HEK293 (cell line): ENCODE results near the gene GPX4.

Source experiments
- CTCF ChIA-PET: fragments of 350-600 bp; formaldehyde crosslinking; extraction: SDS; loops from one replicate; lab custom pipeline; 2021; ENCODE audit warnings: antibody characterized with exemption; lab: Yijun Ruan, JAX
- POLR2A ChIA-PET: fragments of 300-600 bp; formaldehyde crosslinking; extraction: SDS; loops from one replicate; lab custom pipeline; 2020; ENCODE audit warnings: antibody characterized with exemption, inconsistent platforms; lab: Yijun Ruan, JAX
- H3K27ac ChIP-seq: fragments of 200-500 bp; sonication (Bioruptor generic); 2 replicates; pipeline ENCODE4 v1.5.1; 2014; ENCODE audit warnings: low read depth, low read length, control low read depth, inconsistent platforms; ENCODE audit errors: extremely low read depth
- H3K36me3 ChIP-seq, 2 experiments: fragments of 200-500 bp in 1 of 2; sonication (Bioruptor generic) in 1 of 2; 1 replicate in 1 of 2; 2 replicates in 1 of 2; pipeline ENCODE4 v1.5.1; 2014 to 2017; ENCODE audit warnings: inconsistent platforms in 2 of 2, low read length in 2 of 2; ENCODE audit not compliant: control insufficient read depth in 2 of 2, insufficient read depth in 1 of 2
- H3K4me1 ChIP-seq: fragments of 200-500 bp; sonication (Bioruptor generic); 2 replicates; pipeline ENCODE4 v1.5.1; 2014; ENCODE audit warnings: mild to moderate bottlenecking, low read length, inconsistent platforms; ENCODE audit not compliant: control insufficient read depth, insufficient read depth
- H3K4me3 ChIP-seq: 2 replicates; pipeline ENCODE4 v1.5.1; 2011; ENCODE audit warnings: low read depth, mild to moderate bottlenecking, control low read depth, low read length, moderate library complexity
- H3K9me3 ChIP-seq: fragments of 200-500 bp; sonication (Bioruptor generic); 2 replicates; pipeline ENCODE4 v1.5.1; 2014; ENCODE audit warnings: low read depth, low read length, inconsistent platforms; ENCODE audit not compliant: control insufficient read depth, insufficient read depth
- EGR2 ChIP-seq: fragments of 450-650 bp; formaldehyde crosslinking; IDR thresholded peaks from 2 replicates; pipeline ENCODE4 v1.5.1; 2016; ENCODE audit warnings: low read depth, missing biosample characterization, missing genetic modification characterization
- KLF8 ChIP-seq: fragments of 450-650 bp; formaldehyde crosslinking; IDR thresholded peaks from 2 replicates; pipeline ENCODE4 v1.5.1; 2016; ENCODE audit warnings: missing biosample characterization, missing genetic modification characterization
- SCRT1 ChIP-seq: fragments of 450-650 bp; formaldehyde crosslinking; IDR thresholded peaks from 2 replicates; pipeline ENCODE4 v1.5.1; 2016; ENCODE audit warnings: missing biosample characterization, missing genetic modification characterization, borderline replicate concordance
- SP2 ChIP-seq: fragments of 450-650 bp; formaldehyde crosslinking; IDR thresholded peaks from 2 replicates; pipeline ENCODE4 v1.5.1; 2016; ENCODE audit warnings: missing biosample characterization, missing genetic modification characterization
- SP7 ChIP-seq: fragments of 450-650 bp; formaldehyde crosslinking; IDR thresholded peaks from 2 replicates; pipeline ENCODE4 v1.5.1; 2016; ENCODE audit warnings: missing biosample characterization, missing genetic modification characterization
- YY2 ChIP-seq: fragments of 450-650 bp; formaldehyde crosslinking; IDR thresholded peaks from 2 replicates; pipeline ENCODE4 v1.5.1; 2016; ENCODE audit warnings: missing biosample characterization, missing genetic modification characterization
- ZEB2 ChIP-seq: fragments of 450-650 bp; formaldehyde crosslinking; IDR thresholded peaks from 2 replicates; pipeline ENCODE4 v1.5.1; 2016; ENCODE audit warnings: missing biosample characterization, missing genetic modification characterization
- ZFP37 ChIP-seq: fragments of 450-650 bp; formaldehyde crosslinking; IDR thresholded peaks from 2 replicates; pipeline ENCODE4 v1.5.1; 2016; ENCODE audit warnings: missing biosample characterization, missing genetic modification characterization
- ZNF132 ChIP-seq: fragments of 450-650 bp; formaldehyde crosslinking; IDR thresholded peaks from 2 replicates; pipeline ENCODE4 v1.5.1; 2017; ENCODE audit warnings: missing biosample characterization, missing genetic modification characterization, borderline replicate concordance
- ZNF157 ChIP-seq: fragments of 450-650 bp; formaldehyde crosslinking; IDR thresholded peaks from 2 replicates; pipeline ENCODE4 v1.5.1; 2016; ENCODE audit warnings: missing biosample characterization, missing genetic modification characterization
- ZNF175 ChIP-seq: fragments of 450-650 bp; formaldehyde crosslinking; IDR thresholded peaks from 2 replicates; pipeline ENCODE4 v1.5.1; 2016; ENCODE audit warnings: missing biosample characterization, missing genetic modification characterization
- ZNF416 ChIP-seq: fragments of 450-650 bp; formaldehyde crosslinking; IDR thresholded peaks from 2 replicates; pipeline ENCODE4 v1.5.1; 2016; ENCODE audit warnings: missing biosample characterization, missing genetic modification characterization
- ZNF48 ChIP-seq: fragments of 450-650 bp; formaldehyde crosslinking; IDR thresholded peaks from 2 replicates; pipeline ENCODE4 v1.5.1; 2016; ENCODE audit warnings: missing biosample characterization, missing genetic modification characterization
- ZNF501 ChIP-seq: fragments of 450-650 bp; formaldehyde crosslinking; IDR thresholded peaks from 2 replicates; pipeline ENCODE4 v1.5.1; 2016; ENCODE audit warnings: missing biosample characterization, missing genetic modification characterization
- ZNF558 ChIP-seq: fragments of 450-650 bp; formaldehyde crosslinking; IDR thresholded peaks from 2 replicates; pipeline ENCODE4 v1.5.1; 2016; ENCODE audit warnings: missing biosample characterization, missing genetic modification characterization
- ZNF571 ChIP-seq: fragments of 450-650 bp; formaldehyde crosslinking; IDR thresholded peaks from 2 replicates; pipeline ENCODE4 v1.5.0; 2017; ENCODE audit warnings: missing biosample characterization, missing genetic modification characterization
- ZNF76 ChIP-seq: fragments of 450-650 bp; formaldehyde crosslinking; IDR thresholded peaks from 2 replicates; pipeline ENCODE4; 2016; ENCODE audit warnings: low read depth, missing biosample characterization, missing genetic modification characterization, borderline replicate concordance
- ZNF768 ChIP-seq: fragments of 450-650 bp; formaldehyde crosslinking; IDR thresholded peaks from 2 replicates; pipeline ENCODE4 v1.5.1; 2018; ENCODE audit warnings: missing biosample characterization, mild to moderate bottlenecking, missing genetic modification characterization
- TF ChIP-seq, protein P1 (sequence below): fragments of 450-650 bp; formaldehyde crosslinking; IDR thresholded peaks from 2 replicates; pipeline ENCODE4 v1.5.1; 2016; ENCODE audit warnings: missing biosample characterization, missing genetic modification characterization, low read depth
- TF ChIP-seq, protein P2 (sequence below): fragments of 450-650 bp; formaldehyde crosslinking; optimal IDR thresholded peaks from 2 replicates; pipeline ENCODE3; 2016; ENCODE audit warnings: missing biosample characterization, mild to moderate bottlenecking, missing genetic modification characterization
- TF ChIP-seq, protein P3 (sequence below): fragments of 450-650 bp; formaldehyde crosslinking; IDR thresholded peaks from 2 replicates; pipeline ENCODE4 v1.5.1; 2016; ENCODE audit warnings: missing biosample characterization, missing genetic modification characterization

The GPX4 gene

DNA sequence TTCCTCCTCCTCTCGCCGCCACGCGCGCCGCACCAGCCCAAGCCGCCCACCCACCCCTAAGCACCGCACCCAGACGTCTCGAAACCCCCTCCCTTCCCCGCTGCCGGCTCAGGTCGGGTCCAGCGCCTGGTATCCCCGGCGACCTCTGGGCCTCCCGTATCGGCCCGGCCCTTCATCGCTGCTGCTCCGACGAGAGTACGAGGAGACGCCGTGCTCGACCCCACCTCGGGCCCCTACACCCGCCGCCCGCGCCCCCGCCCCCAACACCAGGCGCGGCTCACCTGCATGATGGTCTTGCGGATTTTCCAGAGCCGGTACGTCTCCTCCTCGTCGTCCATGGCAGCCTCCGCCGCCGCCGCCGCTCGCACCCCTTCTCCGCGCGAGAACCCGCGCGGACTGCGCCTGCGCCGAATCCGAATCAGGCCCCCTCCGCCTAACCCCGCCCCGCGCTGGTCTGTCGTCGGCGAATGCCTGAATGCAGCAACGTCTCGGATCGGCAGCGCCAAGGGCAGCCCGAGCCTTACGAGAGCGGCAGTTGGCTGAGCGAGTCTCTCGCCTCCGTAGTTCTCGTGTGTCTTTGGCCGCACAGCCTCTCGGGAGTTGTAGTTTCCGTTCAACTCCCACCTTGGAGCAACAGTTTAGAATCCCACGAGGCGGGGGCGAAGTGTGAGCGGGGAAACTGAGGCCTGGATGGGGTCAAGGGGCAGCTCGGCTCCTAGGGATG, 8.7 kb upstream of the GPX4 start, which contains the start of gene POLR2E (continued):
- TF ChIP-seq, protein P1, sequence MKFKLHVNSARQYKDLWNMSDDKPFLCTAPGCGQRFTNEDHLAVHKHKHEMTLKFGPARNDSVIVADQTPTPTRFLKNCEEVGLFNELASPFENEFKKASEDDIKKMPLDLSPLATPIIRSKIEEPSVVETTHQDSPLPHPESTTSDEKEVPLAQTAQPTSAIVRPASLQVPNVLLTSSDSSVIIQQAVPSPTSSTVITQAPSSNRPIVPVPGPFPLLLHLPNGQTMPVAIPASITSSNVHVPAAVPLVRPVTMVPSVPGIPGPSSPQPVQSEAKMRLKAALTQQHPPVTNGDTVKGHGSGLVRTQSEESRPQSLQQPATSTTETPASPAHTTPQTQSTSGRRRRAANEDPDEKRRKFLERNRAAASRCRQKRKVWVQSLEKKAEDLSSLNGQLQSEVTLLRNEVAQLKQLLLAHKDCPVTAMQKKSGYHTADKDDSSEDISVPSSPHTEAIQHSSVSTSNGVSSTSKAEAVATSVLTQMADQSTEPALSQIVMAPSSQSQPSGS (tag by site-specific recombination), result no peak
- peak; percentile 68; the same call in 1 of the 2 replicates for TF ChIP-seq ZEB2 (tag by site-specific recombination)
- TF ChIP-seq ZNF132, result no peak
- no peak for TF ChIP-seq ZNF157
- peak; percentile 64; the same call in 1 of the 2 replicates for TF ChIP-seq SP7
- peak; percentile 49; the same call in 1 of the 2 replicates for TF ChIP-seq KLF8
- TF ChIP-seq ZNF501 (tag by site-specific recombination), result peak; percentile 47; the same call in 1 of the 2 replicates
- TF ChIP-seq ZNF571 (tag by site-specific recombination), result no peak
- TF ChIP-seq ZFP37 (tag by site-specific recombination), result no peak
- TF ChIP-seq SP2, result peak; percentile 78
- no peak for TF ChIP-seq ZNF416 (tag by site-specific recombination)
- TF ChIP-seq ZNF76, result peak; percentile 91

DNA sequence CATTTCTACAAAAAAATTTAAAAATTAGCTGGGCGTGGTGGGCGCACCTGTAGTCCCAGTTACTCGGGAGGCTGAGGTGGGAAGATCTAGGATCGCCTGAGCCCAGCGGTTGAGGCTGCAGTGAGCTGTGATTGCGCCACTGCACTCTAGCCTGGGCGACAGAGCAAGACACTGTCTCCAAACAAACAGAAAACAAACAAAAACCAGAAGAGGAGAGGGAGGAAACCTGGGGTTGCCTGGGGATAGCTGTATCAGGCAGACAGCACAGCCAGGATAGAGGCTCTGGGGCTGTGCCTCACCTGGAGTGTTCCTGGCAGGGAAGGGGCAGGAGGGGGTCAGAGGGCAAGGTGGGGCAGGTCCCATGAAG, 6.0 kb upstream of the GPX4 start:
- POLR2A ChIA-PET, result no interaction called here
- no peaks in the 10 kb centered on the region for H3K9me3 ChIP-seq
- no peak overlapping the region for H3K27ac ChIP-seq
- H3K4me1 ChIP-seq, result peaks cover 4% of the 10 kb centered on the region; the same call in 1 of the 2 replicates
- peaks cover 8 to 14% of the 10 kb centered on the region in 2 experiments; a peak in 2 of 3 replicates for H3K36me3 ChIP-seq
- CTCF ChIA-PET, result interaction anchor here (0.5 to 1.2 kb wide), 4 partner anchors 97 to 510 kb away, joined by 3 to 6 read pairs (median 3); no protein-coding TSS in a partner anchor
- TF ChIP-seq, protein P2, sequence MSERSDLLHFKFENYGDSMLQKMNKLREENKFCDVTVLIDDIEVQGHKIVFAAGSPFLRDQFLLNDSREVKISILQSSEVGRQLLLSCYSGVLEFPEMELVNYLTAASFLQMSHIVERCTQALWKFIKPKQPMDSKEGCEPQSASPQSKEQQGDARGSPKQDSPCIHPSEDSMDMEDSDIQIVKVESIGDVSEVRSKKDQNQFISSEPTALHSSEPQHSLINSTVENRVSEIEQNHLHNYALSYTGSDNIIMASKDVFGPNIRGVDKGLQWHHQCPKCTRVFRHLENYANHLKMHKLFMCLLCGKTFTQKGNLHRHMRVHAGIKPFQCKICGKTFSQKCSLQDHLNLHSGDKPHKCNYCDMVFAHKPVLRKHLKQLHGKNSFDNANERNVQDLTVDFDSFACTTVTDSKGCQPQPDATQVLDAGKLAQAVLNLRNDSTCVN (tag by site-specific recombination), result no peak
- TF ChIP-seq SCRT1 (tag by site-specific recombination) (no peak), ZNF48 (tag by site-specific recombination) (no peak), ZNF558 (tag by site-specific recombination) (no peak), ZNF175 (no peak), YY2 (no peak), ZNF416 (tag by site-specific recombination) (no peak)
- H3K4me3 ChIP-seq, result no peak overlapping the region

DNA sequence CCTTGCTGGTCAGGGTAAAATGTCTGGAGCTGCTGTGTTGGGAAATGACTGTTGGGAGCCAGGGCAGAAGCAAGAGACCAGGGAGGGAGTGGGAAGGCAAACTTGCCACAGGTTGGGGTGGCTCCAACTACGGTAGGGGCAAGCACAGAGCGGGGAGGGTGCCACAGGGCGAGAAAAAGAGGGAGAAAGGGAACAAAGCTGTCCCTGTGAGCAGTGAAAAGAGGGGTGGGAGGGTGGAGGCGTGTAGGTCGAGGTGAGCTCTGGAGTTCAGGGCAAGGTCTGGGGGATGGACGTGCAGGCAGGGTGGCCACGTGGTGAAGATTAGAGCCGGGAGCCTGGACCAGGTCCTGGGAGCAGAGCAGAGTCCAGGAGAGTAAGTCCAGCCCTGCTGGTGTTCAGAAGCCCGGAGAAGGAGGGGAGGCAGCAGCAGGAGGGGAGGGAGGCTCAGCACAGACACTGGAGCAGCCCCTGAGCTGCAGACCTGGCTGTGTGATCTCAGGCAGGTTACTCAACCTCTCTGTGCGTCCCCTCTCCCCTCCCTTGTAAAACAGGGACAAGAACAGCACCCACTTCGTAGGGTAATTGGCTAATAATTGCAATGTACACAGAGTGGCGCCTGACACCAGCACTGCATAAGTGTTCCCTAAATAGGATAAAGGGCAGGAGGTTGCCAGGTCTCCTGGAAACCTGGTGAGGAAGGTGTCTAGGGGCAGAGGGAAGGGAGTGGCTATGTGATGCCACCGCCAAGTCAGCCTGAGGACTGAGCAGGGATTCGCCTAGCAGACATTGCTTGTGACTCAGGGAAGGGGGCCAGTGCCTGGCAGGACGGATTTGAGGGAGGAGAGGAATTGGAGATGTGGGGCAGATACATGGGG, 5.4 kb upstream of the GPX4 start:
- ChIA-PET CTCF (interaction anchor here (0.5 to 1.2 kb wide), 4 partner anchors 97 to 511 kb away, joined by 3 to 6 read pairs (median 4); no protein-coding TSS in a partner anchor), POLR2A (no interaction called here)
- H3K36me3 ChIP-seq, result peaks cover 2 to 8% of the 10 kb centered on the region in 2 experiments; a peak in 2 of 3 replicates
- no peak overlapping the region for H3K27ac ChIP-seq
- H3K4me1 ChIP-seq, result peaks cover 4% of the 10 kb centered on the region; the same call in 1 of the 2 replicates
- TF ChIP-seq EGR2 (peak; percentile 17; the same call in 1 of the 2 replicates), ZNF768 (tag by site-specific recombination) (peak; percentile 73; the same call in 1 of the 2 replicates)
- TF ChIP-seq, protein P3, sequence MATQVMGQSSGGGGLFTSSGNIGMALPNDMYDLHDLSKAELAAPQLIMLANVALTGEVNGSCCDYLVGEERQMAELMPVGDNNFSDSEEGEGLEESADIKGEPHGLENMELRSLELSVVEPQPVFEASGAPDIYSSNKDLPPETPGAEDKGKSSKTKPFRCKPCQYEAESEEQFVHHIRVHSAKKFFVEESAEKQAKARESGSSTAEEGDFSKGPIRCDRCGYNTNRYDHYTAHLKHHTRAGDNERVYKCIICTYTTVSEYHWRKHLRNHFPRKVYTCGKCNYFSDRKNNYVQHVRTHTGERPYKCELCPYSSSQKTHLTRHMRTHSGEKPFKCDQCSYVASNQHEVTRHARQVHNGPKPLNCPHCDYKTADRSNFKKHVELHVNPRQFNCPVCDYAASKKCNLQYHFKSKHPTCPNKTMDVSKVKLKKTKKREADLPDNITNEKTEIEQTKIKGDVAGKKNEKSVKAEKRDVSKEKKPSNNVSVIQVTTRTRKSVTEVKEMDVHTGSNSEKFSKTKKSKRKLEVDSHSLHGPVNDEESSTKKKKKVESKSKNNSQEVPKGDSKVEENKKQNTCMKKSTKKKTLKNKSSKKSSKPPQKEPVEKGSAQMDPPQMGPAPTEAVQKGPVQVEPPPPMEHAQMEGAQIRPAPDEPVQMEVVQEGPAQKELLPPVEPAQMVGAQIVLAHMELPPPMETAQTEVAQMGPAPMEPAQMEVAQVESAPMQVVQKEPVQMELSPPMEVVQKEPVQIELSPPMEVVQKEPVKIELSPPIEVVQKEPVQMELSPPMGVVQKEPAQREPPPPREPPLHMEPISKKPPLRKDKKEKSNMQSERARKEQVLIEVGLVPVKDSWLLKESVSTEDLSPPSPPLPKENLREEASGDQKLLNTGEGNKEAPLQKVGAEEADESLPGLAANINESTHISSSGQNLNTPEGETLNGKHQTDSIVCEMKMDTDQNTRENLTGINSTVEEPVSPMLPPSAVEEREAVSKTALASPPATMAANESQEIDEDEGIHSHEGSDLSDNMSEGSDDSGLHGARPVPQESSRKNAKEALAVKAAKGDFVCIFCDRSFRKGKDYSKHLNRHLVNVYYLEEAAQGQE (tag by site-specific recombination), result no peak
- no peaks in the 10 kb centered on the region for H3K9me3 ChIP-seq
- no peak overlapping the region for H3K4me3 ChIP-seq
